Effector memory CD4-positive, alpha-beta T cell (primary cell): ENCODE measurements around the gene LRPPRC.
"Not testable (repeated sequence)": the region's sequence is repeated elsewhere in the genome, so short reads cannot be mapped to it uniquely, and the experiment has no call there.

Experiments
- DNase-seq, 3 donors: peaks; one replicate each; pipeline ENCODE4 v3.0.0-alpha.2; 2020
- H3K27ac ChIP-seq: 2 replicates; pipeline ENCODE4 v1.7.0; 2013; ENCODE audit warnings: mild to moderate bottlenecking, low read length, moderate library complexity; ENCODE audit not compliant: insufficient read depth, poor library complexity, severe bottlenecking
- H3K27me3 ChIP-seq: replicated peaks from 2 replicates; pipeline ENCODE4 v1.7.0; 2013; ENCODE audit warnings: mild to moderate bottlenecking, low read length; ENCODE audit not compliant: insufficient read depth, control insufficient read depth, poor library complexity, severe bottlenecking
- H3K36me3 ChIP-seq: 2 replicates; pipeline ENCODE4 v1.7.0; 2013; ENCODE audit warnings: mild to moderate bottlenecking, low read length, moderate library complexity; ENCODE audit not compliant: control insufficient read depth, insufficient read depth
- H3K4me1 ChIP-seq: 2 replicates; pipeline ENCODE4 v1.7.0; 2013; ENCODE audit warnings: low read length, mild to moderate bottlenecking; ENCODE audit not compliant: control insufficient read depth, insufficient read depth, poor library complexity, severe bottlenecking
- H3K4me3 ChIP-seq: 2 replicates; pipeline ENCODE4 v1.7.0; 2013; ENCODE audit warnings: low read length, low read depth, mild to moderate bottlenecking; ENCODE audit not compliant: insufficient read depth, poor library complexity, severe bottlenecking
- H3K9me3 ChIP-seq: 2 replicates; pipeline ENCODE4 v1.7.0; 2013; ENCODE audit warnings: mild to moderate bottlenecking, low read length, moderate library complexity; ENCODE audit not compliant: control insufficient read depth

Gene LRPPRC

GRCh38 chr2:44013205-44013604 lies 17.4 kb upstream of the LRPPRC start:
- not testable (repeated sequence) for H3K27ac ChIP-seq, DNase-seq, H3K4me3 ChIP-seq, H3K36me3 ChIP-seq, H3K9me3 ChIP-seq, H3K4me1 ChIP-seq, H3K27me3 ChIP-seq

- H3K9me3 ChIP-seq: no peaks in the 10 kb centered on the region
- H3K27me3 ChIP-seq: no peaks in the 10 kb centered on the region
- no peaks in the 10 kb centered on the region for H3K36me3 ChIP-seq
- DNase-seq: no peak
- no peak overlapping the region for H3K4me3 ChIP-seq
- H3K27ac ChIP-seq: no peak overlapping the region
- no peaks in the 10 kb centered on the region for H3K4me1 ChIP-seq
These were observed 14.5 kb upstream of the LRPPRC start for GRCh38 chr2:44010266-44010665.

- H3K36me3 ChIP-seq: no peaks in the 10 kb centered on the region
- H3K27ac ChIP-seq: no peak overlapping the region
These were observed 13.4 kb upstream of the LRPPRC start for GRCh38 chr2:44009136-44009735.

GRCh38 chr2:44005846-44006245 lies 10.1 kb upstream of the LRPPRC start:
- no peak overlapping the region for H3K4me3 ChIP-seq
- no peaks in the 10 kb centered on the region for H3K9me3 ChIP-seq
- no peaks in the 10 kb centered on the region for H3K36me3 ChIP-seq
- DNase-seq: no peak
- H3K4me1 ChIP-seq: no peaks in the 10 kb centered on the region
- no peaks in the 10 kb centered on the region for H3K27me3 ChIP-seq
- no peak overlapping the region for H3K27ac ChIP-seq

More at GRCh38 chr2:44009136-44009735, 13.4 kb upstream of the LRPPRC start:
- Histone ChIP-seq H3K27me3 (no peaks in the 10 kb centered on the region), H3K4me1 (no peaks in the 10 kb centered on the region), H3K9me3 (no peaks in the 10 kb centered on the region), H3K4me3 (no peak overlapping the region)
- DNase-seq: no peak

GRCh38 chr2:44004735-44005602 lies 9.2 kb upstream of the LRPPRC start:
- Histone ChIP-seq H3K4me1 (no peaks in the 10 kb centered on the region), H3K36me3 (no peaks in the 10 kb centered on the region), H3K9me3 (no peaks in the 10 kb centered on the region), H3K4me3 (no peak overlapping the region), H3K27me3 (no peaks in the 10 kb centered on the region), H3K27ac (no peak overlapping the region)
- DNase-seq: no peak

GRCh38 chr2:44001716-44002115 lies 5.9 kb upstream of the LRPPRC start:
- H3K27me3 ChIP-seq: no peaks in the 10 kb centered on the region
- no peak overlapping the region for H3K4me3 ChIP-seq
- H3K36me3 ChIP-seq: no peaks in the 10 kb centered on the region
- no peaks in the 10 kb centered on the region for H3K4me1 ChIP-seq
- no peak for DNase-seq
- no peak overlapping the region for H3K27ac ChIP-seq
- H3K9me3 ChIP-seq: no peaks in the 10 kb centered on the region

- Histone ChIP-seq H3K27ac (no peak overlapping the region), H3K4me1 (peaks cover 15% of the 10 kb centered on the region), H3K27me3 (no peaks in the 10 kb centered on the region), H3K4me3 (no peak overlapping the region), H3K36me3 (no peaks in the 10 kb centered on the region), H3K9me3 (no peaks in the 10 kb centered on the region)
- DNase-seq: no peak
These were observed 2.5 kb upstream of the LRPPRC start for GRCh38 chr2:43998263-43998662.

- no peak overlapping the region for H3K4me3 ChIP-seq
These were observed 2.4 kb downstream of the LRPPRC start for GRCh38 chr2:43993437-43993836.

GRCh38 chr2:43989545-43989944 lies 6.2 kb downstream of the LRPPRC start:
- DNase-seq: no peak
- Histone ChIP-seq H3K4me3 (no peak overlapping the region), H3K9me3 (no peaks in the 10 kb centered on the region), H3K27ac (no peak overlapping the region), H3K4me1 (peaks cover 7% of the 10 kb centered on the region), H3K36me3 (peaks cover 20% of the 10 kb centered on the region), H3K27me3 (no peaks in the 10 kb centered on the region)

More at GRCh38 chr2:43993437-43993836, 2.4 kb downstream of the LRPPRC start:
- H3K4me1 ChIP-seq: peaks cover 15% of the 10 kb centered on the region
- peaks cover 13% of the 10 kb centered on the region for H3K36me3 ChIP-seq
- no peak overlapping the region for H3K27ac ChIP-seq
- no peaks in the 10 kb centered on the region for H3K27me3 ChIP-seq
- DNase-seq: no peak
- no peaks in the 10 kb centered on the region for H3K9me3 ChIP-seq

- Histone ChIP-seq H3K36me3 (peaks cover 17% of the 10 kb centered on the region), H3K4me3 (no peak overlapping the region), H3K27ac (no peak overlapping the region), H3K4me1 (no peaks in the 10 kb centered on the region), H3K27me3 (no peaks in the 10 kb centered on the region), H3K9me3 (no peaks in the 10 kb centered on the region)
- no peak for DNase-seq
These were observed 9.2 kb downstream of the LRPPRC start for GRCh38 chr2:43986600-43986999.
